GM10248 (cell line): ENCODE measurements around the gene ICAM3.

Experiments used
- CTCF ChIA-PET: fragments of 300-600 bp; sonication (Branson Sonifier 250); formaldehyde crosslinking; extraction: SDS; loops from one replicate; lab custom pipeline; 2021; ENCODE audit warnings: antibody characterized with exemption; lab: Yijun Ruan, JAX
- POLR2A ChIA-PET: fragments of 350-650 bp; sonication (Branson Sonifier 250); formaldehyde crosslinking; extraction: SDS; loops from one replicate; lab custom pipeline; 2020; ENCODE audit warnings: antibody characterized with exemption; lab: Yijun Ruan, JAX
- DNase-seq: peaks from one replicate; pipeline ENCODE4 v3.0.0; 2012; ENCODE audit errors: extremely low spot score
- CTCF ChIP-seq: IDR thresholded peaks from 2 replicates; pipeline ENCODE4 v1.5.1; 2012; ENCODE audit warnings: mild to moderate bottlenecking, low read depth; ENCODE audit errors: extremely low read depth, missing control alignments, control extremely low read depth

The ICAM3 gene

GRCh38 chr19:10329555-10329954 is 9.9 kb downstream of the ICAM3 start:
- DNase-seq, result no peak
- ChIA-PET CTCF (interaction anchor here (1.3 to 1.9 kb wide), 3 partner anchors 9 to 59 kb away, joined by 3 to 6 read pairs (median 4); partner anchors contain the start of gene ICAM5), POLR2A (no interaction called here)
- no peak for TF ChIP-seq CTCF

DNA sequence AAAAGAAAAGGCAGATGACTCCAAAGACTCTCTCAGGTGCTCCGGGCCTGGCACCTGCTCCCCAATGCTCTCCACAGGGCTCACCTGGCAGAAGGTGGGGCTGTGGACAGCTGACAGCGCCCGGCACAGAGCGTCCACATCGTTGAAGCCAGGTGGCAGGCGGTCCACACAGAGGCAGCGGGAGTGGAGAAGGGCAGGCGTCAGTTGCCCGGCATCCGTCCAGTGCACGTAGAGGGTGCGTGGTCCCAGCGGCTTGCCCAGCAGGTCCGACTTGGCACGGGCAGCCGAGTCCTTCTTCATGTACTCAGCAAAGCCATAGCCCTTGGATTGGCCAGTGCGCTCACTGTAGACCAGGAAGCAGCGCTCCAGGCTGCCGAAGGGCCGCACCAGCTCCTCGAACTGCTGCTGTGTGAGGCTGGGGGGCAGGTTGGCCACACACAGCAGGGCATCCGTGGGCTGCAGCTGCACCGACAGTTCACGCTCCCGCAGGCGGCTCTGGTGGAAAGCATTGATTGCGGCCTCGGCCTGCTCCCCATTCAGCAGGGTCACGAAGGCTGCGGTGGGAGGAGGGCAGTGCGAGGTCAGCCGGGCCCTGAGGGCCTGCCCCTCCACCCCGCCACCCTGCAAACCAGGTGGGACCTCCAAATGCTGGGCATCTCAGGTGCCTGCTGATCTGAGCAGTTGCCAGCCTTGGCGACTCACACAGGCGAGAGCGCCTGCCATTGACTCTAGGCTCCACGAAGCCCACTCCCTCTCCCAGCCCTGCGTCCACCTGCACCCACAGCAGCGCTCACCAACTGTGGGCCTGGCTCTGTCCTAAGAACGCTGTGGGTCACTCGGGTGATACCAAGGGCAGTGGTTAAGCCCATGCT is 10.6 kb downstream of the ICAM3 start:
- POLR2A ChIA-PET, result interaction anchor here (0.7 kb wide), 2 partner anchors 30 to 124 kb away, joined by 4 read pairs; no protein-coding TSS in a partner anchor

DNA sequence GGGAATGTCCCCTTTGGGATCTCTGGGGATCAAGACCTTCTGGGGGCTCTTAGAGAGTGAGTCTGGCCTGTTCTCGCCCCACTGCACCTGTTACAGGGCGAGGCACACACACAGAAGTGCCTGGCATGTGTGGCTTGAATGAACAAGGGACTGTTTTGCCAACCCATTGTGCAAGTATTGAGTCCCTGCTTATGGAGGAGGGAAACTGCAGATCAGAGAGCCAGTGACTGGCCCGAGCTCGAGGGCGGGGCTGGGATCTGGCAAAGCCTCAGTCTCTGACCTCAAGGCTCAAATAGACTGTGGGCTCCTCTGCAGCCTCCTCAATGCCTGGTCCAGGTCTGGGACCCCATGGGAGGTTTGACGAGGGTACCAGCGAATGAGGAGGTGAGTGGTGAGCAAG is 11.6 kb downstream of the ICAM3 start:
- CTCF ChIA-PET, result no interaction called here
- no peak for DNase-seq
- no peak for TF ChIP-seq CTCF
- POLR2A ChIA-PET, result interaction anchor here (0.7 kb wide), 2 partner anchors 31 to 123 kb away, joined by 4 read pairs; no protein-coding TSS in a partner anchor

More for the DNA sequence above, 10.6 kb downstream of the ICAM3 start:
- TF ChIP-seq CTCF, result no peak
- CTCF ChIA-PET, result interaction anchor here (1.9 kb wide), 1 partner anchor 60 kb away, joined by 4 read pairs; no protein-coding TSS in a partner anchor
- DNase-seq, result no peak

- TF ChIP-seq CTCF, result no peak
- no peak for DNase-seq
- ChIA-PET POLR2A (interaction anchor here (0.7 kb wide), 1 partner anchor 55 kb away, joined by 4 read pairs; the partner anchor contains the start of gene ICAM1), CTCF (interaction anchor here (0.7 to 1.5 kb wide), 4 partner anchors 20 to 66 kb away, joined by 3 read pairs; no protein-coding TSS in a partner anchor)
These were observed 13.7 kb downstream of the ICAM3 start for GRCh38 chr19:10325732-10326131.

DNA sequence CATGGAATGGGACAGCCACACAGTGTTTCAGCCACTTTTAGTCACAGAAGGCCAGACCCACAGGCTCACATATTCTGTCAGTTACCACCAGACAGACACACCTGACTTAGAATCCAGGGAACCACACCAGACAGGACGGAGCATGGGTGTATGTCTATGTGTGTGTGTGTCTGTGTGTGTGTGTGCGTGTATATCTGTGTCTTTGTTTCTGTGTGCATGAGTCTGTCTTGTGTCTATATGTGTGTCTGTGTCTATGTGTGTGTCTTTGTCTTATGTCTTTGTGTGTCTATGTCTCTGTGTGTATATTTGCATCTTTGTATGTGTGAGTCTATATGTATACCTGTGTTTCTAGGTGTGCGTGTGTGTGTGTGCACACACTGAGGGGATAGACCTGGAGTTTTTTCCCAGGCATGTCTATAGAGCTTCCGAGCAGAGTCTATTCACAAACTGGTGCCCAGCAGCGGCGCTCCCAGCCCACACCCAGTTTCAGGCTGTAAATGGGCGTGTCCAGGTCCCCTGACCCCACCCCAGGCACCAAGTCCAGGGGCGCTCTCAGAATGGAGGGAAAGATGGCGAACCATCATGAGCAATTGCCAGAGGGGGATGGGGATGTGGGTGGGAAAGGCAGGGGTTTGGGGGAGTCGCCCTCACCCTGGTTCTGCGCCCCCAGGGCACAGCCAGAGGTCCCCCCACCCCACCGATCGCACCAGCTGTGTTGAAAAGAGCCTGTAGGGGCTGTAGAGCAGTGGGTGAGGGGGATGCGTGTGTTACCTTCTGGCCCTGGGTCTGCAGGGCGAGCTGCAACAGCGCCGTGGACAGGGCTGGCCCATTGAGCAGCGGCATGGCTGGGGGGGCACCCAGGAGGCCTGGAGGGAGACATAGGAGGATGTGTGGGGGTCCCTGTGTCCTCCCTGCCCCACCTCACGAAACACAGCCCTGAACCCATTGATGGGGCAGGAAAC is 17.3 kb downstream of the ICAM3 start:
- ChIA-PET CTCF (interaction anchor here (1.8 kb wide), 1 partner anchor 8 kb away, joined by 6 read pairs; no protein-coding TSS in a partner anchor), POLR2A (no interaction called here)
- no peak for TF ChIP-seq CTCF
- no peak for DNase-seq
